ENCODE measurements around the gene TAGAP.
"Not testable (repeated sequence)": the region's sequence is repeated elsewhere in the genome, so short reads cannot be mapped to it uniquely, and the experiment has no call there.

TAGAP gene

DNA sequence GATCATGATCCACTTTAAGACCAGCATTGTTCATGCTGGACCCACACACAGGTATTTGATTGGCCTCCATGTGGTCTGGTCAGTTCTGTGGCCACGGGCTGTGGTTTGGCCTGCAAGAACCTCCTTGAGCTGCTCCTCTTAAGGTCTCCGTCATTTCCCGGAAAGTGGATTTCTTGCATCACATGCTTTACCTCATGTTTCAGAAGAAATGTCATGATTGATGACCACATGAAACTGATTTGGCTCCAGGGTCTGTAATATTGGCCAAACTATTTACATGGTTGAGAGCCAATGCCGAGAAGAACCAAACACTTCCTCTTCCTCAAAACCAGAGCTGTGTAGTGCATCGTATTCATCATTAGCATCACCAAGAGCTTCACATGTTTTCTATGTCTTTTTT is 31.6 kb downstream of the TAGAP start:
- H3K4me3 ChIP-seq (ENCODE audit: low read length), result no peak overlapping the region
- 0 out of 2 replicates have a peak overlapping the region, but pooled peaks have one; percentile 1 for H3K4me2 ChIP-seq (ENCODE audit: low read length)
- no peaks in the 10 kb centered on the region for H3K27me3 ChIP-seq (ENCODE audit: control insufficient read depth, low read length)
- H3K4me1 ChIP-seq (ENCODE audit: control insufficient read depth, low read length), result peaks cover 45% of the 10 kb centered on the region
- 0 out of 2 replicates have a peak, but pooled peaks cover 3% of the 10 kb centered on the region for H3K36me3 ChIP-seq (ENCODE audit: control insufficient read depth, low read length)
- TF ChIP-seq, protein P1, sequence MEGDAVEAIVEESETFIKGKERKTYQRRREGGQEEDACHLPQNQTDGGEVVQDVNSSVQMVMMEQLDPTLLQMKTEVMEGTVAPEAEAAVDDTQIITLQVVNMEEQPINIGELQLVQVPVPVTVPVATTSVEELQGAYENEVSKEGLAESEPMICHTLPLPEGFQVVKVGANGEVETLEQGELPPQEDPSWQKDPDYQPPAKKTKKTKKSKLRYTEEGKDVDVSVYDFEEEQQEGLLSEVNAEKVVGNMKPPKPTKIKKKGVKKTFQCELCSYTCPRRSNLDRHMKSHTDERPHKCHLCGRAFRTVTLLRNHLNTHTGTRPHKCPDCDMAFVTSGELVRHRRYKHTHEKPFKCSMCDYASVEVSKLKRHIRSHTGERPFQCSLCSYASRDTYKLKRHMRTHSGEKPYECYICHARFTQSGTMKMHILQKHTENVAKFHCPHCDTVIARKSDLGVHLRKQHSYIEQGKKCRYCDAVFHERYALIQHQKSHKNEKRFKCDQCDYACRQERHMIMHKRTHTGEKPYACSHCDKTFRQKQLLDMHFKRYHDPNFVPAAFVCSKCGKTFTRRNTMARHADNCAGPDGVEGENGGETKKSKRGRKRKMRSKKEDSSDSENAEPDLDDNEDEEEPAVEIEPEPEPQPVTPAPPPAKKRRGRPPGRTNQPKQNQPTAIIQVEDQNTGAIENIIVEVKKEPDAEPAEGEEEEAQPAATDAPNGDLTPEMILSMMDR (IDR thresholded peaks at IDR 0.05; ENCODE audit: low read depth, low read length, poor library complexity, severe bottlenecking), result no peak
- TF ChIP-seq EZH2phosphoT487 (IDR thresholded peaks at IDR 0.05; ENCODE audit: borderline replicate concordance, low read length), result no peak
- no peaks in the 10 kb centered on the region for H3K9me3 ChIP-seq (ENCODE audit: control insufficient read depth, insufficient read depth, low read length)
- no peaks in the 10 kb centered on the region for H3K9me2 ChIP-seq (replicated peaks; ENCODE audit: control insufficient read depth, low read length)
- no peaks in the 10 kb centered on the region for H4K20me1 ChIP-seq (ENCODE audit: control insufficient read depth, insufficient read depth, low read depth, low read length)
- no peaks in the 10 kb centered on the region for H3F3A ChIP-seq (ENCODE audit: control insufficient read depth, insufficient read depth)
- H3K27ac ChIP-seq (ENCODE audit: low read depth, low read length), result no peak overlapping the region
- H3K79me2 ChIP-seq (ENCODE audit: control insufficient read depth, low read length), result 0 out of 2 replicates have a peak, but pooled peaks cover 4% of the 10 kb centered on the region

DNA sequence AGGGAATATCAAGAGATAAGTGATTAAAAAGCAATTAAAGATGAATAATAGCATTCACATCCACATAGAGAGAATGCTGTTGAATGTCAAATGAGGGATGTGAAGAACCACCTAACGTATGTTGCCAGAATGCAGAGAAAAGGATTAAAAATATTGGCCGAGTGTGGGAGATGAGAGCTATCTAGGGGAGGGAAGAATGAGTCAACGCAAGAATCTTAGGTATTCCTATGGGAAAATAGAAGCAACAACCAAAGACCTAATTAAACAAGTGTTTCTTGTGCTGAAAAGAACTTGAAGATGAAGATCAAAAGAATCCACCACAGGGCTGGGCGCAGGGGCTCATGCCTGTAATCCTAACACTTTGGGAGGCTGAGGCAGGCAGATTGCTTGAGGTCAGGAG is 32.6 kb downstream of the TAGAP start:
- Histone ChIP-seq H3K4me2 (ENCODE audit: low read length) (no peak overlapping the region), H4K20me1 (ENCODE audit: control insufficient read depth, insufficient read depth, low read depth, low read length) (no peaks in the 10 kb centered on the region), H3K4me3 (ENCODE audit: low read length) (no peak overlapping the region), H3K79me2 (ENCODE audit: control insufficient read depth, low read length) (0 out of 2 replicates have a peak, but pooled peaks cover 4% of the 10 kb centered on the region), H3F3A (ENCODE audit: control insufficient read depth, insufficient read depth) (peaks cover 3% of the 10 kb centered on the region; the same call in 1 of the 2 replicates), H3K9me2 (replicated peaks; ENCODE audit: control insufficient read depth, low read length) (no peaks in the 10 kb centered on the region), H3K27me3 (ENCODE audit: control insufficient read depth, low read length) (no peaks in the 10 kb centered on the region), H3K9me3 (ENCODE audit: control insufficient read depth, insufficient read depth, low read length) (no peaks in the 10 kb centered on the region), H3K4me1 (ENCODE audit: control insufficient read depth, low read length) (peaks cover 36% of the 10 kb centered on the region), H3K27ac (ENCODE audit: low read depth, low read length) (no peak overlapping the region), H3K36me3 (ENCODE audit: control insufficient read depth, low read length) (0 out of 2 replicates have a peak, but pooled peaks cover 3% of the 10 kb centered on the region)
- TF ChIP-seq EZH2phosphoT487 (IDR thresholded peaks at IDR 0.05; ENCODE audit: borderline replicate concordance, low read length), result no peak
- TF ChIP-seq, protein P1 (IDR thresholded peaks at IDR 0.05; ENCODE audit: low read depth, low read length, poor library complexity, severe bottlenecking), result no peak

DNA sequence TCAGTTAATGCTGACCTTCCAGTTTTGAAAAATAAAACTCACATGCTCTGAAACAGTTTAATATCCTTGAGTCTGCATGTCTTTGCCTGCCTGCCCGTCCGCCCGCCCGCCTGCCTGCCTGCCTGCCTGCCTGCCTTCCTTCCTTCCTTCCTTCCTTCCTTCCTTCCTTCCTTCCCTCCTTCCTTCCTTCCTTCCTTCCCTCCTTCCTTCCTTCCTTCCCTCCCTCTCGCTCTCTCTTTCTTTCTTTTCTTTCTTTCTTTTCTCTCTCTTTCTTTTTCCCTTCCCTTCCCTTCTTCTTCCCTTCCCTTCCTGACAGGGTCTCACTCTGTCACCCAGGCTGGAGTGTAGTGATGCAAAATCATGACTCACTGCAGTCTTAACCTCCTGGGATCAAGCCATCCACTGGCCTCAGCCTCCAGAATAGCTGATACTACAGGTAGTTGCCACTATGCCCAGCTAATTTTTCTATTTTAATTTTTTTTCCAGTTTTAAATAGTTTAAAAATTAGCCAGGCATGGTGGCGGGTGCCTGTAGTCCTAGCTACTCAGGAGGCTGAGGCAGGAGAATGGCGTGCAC is 34.7 kb downstream of the TAGAP start:
- not testable (repeated sequence) for H3K9me3 ChIP-seq (ENCODE audit: control insufficient read depth, insufficient read depth, low read length); H4K20me1 ChIP-seq (ENCODE audit: control insufficient read depth, insufficient read depth, low read depth, low read length); H3K9me2 ChIP-seq (replicated peaks; ENCODE audit: control insufficient read depth, low read length); H3K79me2 ChIP-seq (ENCODE audit: control insufficient read depth, low read length); H3F3A ChIP-seq (ENCODE audit: control insufficient read depth, insufficient read depth); H3K27me3 ChIP-seq (ENCODE audit: control insufficient read depth, low read length); H3K4me2 ChIP-seq (ENCODE audit: low read length); H3K36me3 ChIP-seq (ENCODE audit: control insufficient read depth, low read length); H3K4me3 ChIP-seq (ENCODE audit: low read length); H3K27ac ChIP-seq (ENCODE audit: low read depth, low read length)
- H3K4me1 ChIP-seq (ENCODE audit: control insufficient read depth, low read length), result peaks cover 32% of the 10 kb centered on the region

DNA sequence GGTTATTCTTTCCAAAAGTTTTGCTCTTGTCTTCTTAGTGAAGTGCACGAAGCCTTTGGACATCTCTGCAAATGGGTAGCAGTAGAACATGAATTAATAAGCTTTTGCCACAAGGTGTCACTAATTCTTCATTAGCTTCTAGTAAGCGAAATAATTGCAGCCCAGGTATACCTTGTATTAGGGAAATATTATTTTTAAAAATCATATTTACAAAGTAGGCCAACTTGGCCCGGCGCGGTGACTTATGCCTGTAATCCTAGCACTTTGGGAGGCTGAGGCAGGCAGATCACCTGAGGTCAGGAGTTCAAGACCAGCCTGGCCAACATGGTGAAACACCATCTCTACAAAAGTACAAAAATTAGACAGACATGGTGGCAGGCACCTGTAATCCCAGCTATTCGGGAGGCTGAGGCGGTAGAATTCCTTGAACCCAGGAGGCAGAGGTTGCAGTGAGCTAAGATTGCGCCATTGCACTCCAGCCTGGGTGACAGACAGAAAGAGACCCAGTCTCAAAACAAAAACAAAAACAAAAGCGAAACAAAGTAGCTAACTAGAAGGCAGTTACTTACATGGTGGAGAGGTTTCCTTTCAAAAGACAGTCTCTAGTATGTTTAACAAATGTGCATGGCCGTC is 36.0 kb downstream of the TAGAP start:
- peaks cover 9% of the 10 kb centered on the region; the same call in 1 of the 2 replicates for H3F3A ChIP-seq (ENCODE audit: control insufficient read depth, insufficient read depth)
- no peaks in the 10 kb centered on the region for H3K27me3 ChIP-seq (ENCODE audit: control insufficient read depth, low read length)
- H3K4me1 ChIP-seq (ENCODE audit: control insufficient read depth, low read length), result peaks cover 32% of the 10 kb centered on the region
- H3K4me2 ChIP-seq (ENCODE audit: low read length), result peak overlapping the region; percentile 68
- H3K9me3 ChIP-seq (ENCODE audit: control insufficient read depth, insufficient read depth, low read length), result no peaks in the 10 kb centered on the region
- no peaks in the 10 kb centered on the region for H3K36me3 ChIP-seq (ENCODE audit: control insufficient read depth, low read length)
- no peaks in the 10 kb centered on the region for H3K9me2 ChIP-seq (replicated peaks; ENCODE audit: control insufficient read depth, low read length)
- 0 out of 2 replicates have a peak, but pooled peaks cover 4% of the 10 kb centered on the region for H3K79me2 ChIP-seq (ENCODE audit: control insufficient read depth, low read length)
- no peak for TF ChIP-seq EZH2phosphoT487 (IDR thresholded peaks at IDR 0.05; ENCODE audit: borderline replicate concordance, low read length)
- TF ChIP-seq, protein P1 (IDR thresholded peaks at IDR 0.05; ENCODE audit: low read depth, low read length, poor library complexity, severe bottlenecking), result peak; percentile 67
- no peaks in the 10 kb centered on the region for H4K20me1 ChIP-seq (ENCODE audit: control insufficient read depth, insufficient read depth, low read depth, low read length)
- H3K4me3 ChIP-seq (ENCODE audit: low read length), result peak overlapping the region; percentile 62
- H3K27ac ChIP-seq (ENCODE audit: low read depth, low read length), result 0 out of 2 replicates have a peak overlapping the region, but pooled peaks have one; percentile 5

Data from DOHH2 (cell line).